ENCODE measurements around the gene ODC1. TPM values are rescaled to one million over a fixed set of nuclear protein-coding genes. Genes with fewer than 3 reads are reported as not detected.
"Not testable (repeated sequence)": the region's sequence is repeated elsewhere in the genome, so short reads cannot be mapped to it uniquely, and the experiment has no call there.

The ODC1 gene
- total RNA-seq, 1 experiment from 2014 or later, result 372 TPM

DNA sequence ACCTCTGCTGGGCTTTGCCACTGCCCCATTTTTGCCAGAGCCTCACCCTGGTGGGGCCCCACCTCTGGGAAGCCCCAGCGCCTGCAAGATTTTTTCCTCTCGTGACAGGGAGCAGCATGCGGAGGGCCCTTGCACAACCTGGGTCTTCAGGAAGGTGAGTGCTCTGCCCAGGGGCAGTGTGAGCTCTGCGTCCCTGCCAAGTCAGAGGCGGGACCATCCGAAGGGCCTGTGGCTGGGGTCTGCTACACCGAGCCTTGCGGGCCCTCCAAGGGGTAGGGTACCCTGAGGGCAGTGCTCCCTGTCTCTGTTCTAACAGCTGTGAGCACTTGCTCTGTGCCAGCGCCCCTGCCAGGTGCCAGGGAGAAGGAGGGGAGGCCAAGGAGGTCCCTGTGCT is 5.8 kb upstream of the ODC1 start:
- DNase-seq (ENCODE audit: low spot score), result no peak

DNA sequence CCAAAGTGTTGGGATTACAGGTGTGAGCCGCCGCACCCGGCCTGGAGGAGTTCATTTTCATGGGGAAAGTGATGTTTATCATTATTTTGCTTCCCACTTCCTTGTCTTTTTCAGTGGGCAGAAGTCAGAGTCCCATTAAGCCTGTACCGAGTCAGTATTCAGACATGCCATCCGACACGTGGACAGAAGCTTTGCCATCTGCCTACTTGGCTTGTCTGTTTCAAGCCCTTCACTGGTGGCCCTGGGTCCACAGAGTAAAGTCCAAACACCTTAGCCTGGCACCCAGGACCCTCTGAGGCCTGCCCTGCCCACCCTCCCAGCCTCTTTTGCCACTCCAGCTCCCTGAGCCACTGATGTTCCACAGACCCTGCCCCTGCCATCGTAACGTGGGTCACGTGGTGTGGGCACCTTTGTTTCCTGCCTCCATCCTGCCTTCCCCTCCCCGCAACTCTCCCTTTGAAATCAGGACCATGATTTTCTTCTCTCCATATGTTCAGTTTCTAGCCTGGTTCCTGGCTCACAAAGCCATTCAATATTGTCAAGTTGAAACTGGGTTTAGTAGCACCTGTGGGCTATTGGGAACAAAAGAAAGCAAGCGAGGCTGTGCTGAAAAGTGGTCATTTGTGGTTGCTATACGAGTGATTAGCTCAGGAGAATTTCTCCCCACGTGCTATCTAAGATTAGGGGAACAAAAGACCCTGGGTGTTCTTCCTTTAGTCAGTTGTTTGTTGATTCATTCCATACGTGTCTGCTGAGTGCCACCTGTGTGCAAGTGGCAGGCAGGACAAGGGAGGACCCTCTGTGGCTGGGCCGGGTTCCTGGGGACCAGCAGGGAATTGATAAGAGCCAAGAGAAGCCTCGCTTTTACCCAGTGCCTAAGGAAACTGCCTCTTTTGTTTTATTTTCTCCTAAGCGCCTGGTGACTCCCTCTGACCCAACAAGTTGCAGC is 5.1 kb upstream of the ODC1 start:
- DNase-seq (ENCODE audit: low spot score), result no peak

DNA sequence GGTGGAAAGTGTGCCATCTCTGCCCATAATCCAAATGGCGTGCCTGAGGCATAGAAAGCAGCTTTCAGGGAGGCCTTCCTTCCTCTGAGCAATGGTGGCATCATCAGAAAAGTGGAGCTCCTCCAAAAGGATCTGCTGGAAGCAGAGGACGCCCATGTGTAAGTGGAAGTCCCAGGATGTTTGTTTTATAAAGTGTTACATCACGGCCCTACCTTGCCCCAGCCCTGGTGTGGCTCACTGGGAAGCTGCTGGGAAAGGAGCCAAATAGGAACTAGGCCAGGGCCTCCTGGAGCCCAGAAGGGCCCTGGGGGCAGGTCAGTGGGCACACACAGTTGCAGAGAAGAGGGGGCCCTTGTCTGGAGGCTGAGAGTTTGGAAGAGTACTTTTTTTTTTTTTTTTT is 4.2 kb upstream of the ODC1 start:
- peak; percentile 91 for DNase-seq (ENCODE audit: low spot score)

- no peak for DNase-seq (ENCODE audit: low spot score)
These were observed 3.7 kb upstream of the ODC1 start for GRCh38 chr2:10451819-10452218.

DNA sequence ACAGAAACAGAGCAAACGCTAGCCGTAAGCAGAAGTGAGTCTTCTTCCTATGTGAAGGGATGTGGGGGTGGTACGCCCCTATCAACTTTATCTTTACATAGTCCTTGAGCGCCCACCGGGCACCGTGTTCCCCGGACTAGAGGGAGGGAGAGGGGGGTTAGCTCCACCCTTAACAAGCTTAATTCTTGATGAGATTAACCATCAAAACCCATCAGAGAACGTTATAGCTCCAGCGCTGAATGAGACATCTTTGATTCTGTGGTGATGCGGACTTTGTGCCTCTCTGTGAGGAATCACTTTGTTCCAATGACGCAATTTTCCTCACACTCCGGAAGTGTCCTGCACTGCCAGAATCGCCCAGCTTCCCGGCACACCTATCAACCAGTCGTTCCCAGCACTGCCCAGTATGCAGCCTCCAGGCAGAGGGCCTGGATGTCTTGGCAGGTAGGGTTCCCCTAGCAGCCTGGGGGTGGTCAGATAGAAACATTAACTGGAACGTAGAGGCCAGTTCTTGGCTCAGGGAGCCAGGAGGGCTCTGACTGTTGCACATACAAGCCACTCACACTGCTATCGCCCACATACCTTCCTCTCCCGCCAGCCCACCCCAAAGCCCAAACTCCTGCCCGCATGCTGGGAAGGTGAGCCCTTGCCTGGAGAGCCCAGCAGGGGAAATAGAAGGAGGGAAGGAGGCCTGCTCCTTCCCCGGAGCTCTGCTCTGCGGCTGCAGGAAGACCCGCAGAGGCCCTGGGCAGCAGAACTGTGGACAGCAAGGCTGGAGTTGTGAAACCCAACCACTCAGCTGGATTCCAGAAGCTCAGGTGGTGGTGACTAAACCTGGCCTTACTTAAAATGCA is 1.9 kb upstream of the ODC1 start:
- DNase-seq (ENCODE audit: low spot score), result no peak

- DNase-seq (ENCODE audit: low spot score), result no peak
These were observed 1.3 kb upstream of the ODC1 start for GRCh38 chr2:10449486-10449831.

- peak; percentile 67 for DNase-seq (ENCODE audit: low spot score)
These were observed 704 bp upstream of the ODC1 start for GRCh38 chr2:10448576-10449485.

DNA sequence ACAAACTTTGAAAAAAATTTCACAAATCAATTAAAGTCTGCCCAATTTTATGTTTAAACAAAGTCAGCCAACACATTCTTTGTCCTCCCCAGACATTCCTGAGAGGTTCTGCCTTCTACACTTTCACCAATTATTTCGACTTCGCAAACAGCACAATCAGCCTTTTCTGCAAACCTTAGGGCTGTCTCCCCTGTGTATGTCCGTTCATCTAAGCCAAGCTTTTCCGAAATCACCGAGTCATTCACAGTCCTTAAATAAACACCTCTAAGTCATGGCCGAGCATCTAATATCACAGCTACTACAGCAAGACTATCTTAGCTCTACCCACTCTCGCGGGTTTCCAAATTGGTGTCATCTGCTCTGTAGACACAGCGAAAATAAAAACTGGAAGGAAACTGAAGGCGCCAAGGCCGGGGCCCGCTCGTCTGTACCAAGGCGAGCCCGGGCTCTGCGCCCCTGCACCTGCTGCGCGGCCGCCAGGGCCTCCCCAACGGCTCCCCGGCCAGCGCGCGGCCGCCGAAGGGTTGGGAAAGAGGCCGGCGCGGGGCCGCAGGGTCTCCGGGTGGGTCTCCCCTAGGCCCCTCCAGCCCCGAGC is 730 bp downstream of the ODC1 start:
- DNase-seq (ENCODE audit: low spot score), result peak; percentile 40

- DNase-seq (ENCODE audit: low spot score), result no peak
These were observed 1.5 kb downstream of the ODC1 start for GRCh38 chr2:10446631-10447030.

GRCh38 chr2:10444463-10444862 is 3.7 kb downstream of the ODC1 start:
- DNase-seq (ENCODE audit: low spot score), result peak; percentile 56

GRCh38 chr2:10442469-10443126 is 5.5 kb downstream of the ODC1 start:
- not testable (repeated sequence) for DNase-seq (ENCODE audit: low spot score)

GRCh38 chr2:10441948-10442347 is 6.2 kb downstream of the ODC1 start:
- DNase-seq (ENCODE audit: low spot score), result no peak

DNA sequence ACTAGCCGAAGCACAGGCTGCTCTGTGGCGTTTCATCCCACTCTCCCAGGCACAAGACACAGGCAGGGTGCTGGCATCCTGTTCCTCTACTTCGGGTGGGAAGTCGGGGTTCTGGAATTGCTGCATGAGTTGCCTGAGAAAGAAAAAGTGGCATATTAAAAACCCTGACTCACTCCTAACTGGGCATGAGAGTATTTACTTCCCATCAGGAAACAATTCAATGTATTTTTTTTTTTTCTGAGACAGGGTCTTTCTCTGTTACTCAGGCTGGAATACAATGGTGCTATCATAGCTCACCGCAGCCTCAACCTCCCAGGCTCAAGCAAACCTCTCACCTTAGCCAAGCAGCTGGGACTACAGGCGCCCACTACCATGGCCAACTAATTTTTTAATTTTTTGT is 7.4 kb downstream of the ODC1 start:
- DNase-seq (ENCODE audit: low spot score), result no peak

GRCh38 chr2:10439971-10440370 is 8.2 kb downstream of the ODC1 start:
- no peak for DNase-seq (ENCODE audit: low spot score)

DNA sequence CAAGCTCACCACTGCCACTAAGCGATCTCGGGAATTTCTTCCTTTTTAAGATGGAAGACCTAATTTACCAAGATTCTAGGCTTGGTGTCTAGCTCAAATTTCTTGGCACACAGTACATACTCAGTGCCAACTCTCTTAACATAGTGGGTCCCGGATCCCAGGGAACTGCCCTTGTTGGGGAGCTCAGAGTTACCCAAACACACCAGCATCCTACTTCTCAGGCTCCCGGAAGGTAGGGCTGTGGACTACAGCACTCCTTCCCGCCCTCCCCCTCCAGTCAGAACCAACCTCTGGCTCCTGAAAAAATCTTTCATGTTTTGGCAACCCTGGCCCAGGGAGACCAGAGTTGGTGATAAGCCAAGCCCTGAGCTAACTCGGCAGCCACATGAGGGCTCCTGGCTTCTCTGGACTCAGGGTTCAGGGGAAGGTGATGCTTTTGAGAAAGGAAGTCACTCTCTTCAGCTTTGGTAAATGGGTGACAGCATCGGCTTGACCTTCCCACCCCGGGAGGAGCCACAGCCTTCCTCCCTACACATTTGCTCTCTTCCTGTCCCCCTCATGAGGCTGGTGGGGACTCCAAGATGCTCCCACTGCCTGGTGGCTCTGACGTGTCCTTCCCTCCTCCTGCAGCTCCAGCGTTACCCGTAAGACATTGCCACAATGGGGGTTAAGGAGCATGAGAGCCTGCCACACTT is 8.8 kb downstream of the ODC1 start:
- no peak for DNase-seq (ENCODE audit: low spot score)

GRCh38 chr2:10438688-10439087 is 9.4 kb downstream of the ODC1 start:
- no peak for DNase-seq (ENCODE audit: low spot score)

GRCh38 chr2:10437806-10438205 is 10.3 kb downstream of the ODC1 start:
- no peak for DNase-seq (ENCODE audit: low spot score)

DNA sequence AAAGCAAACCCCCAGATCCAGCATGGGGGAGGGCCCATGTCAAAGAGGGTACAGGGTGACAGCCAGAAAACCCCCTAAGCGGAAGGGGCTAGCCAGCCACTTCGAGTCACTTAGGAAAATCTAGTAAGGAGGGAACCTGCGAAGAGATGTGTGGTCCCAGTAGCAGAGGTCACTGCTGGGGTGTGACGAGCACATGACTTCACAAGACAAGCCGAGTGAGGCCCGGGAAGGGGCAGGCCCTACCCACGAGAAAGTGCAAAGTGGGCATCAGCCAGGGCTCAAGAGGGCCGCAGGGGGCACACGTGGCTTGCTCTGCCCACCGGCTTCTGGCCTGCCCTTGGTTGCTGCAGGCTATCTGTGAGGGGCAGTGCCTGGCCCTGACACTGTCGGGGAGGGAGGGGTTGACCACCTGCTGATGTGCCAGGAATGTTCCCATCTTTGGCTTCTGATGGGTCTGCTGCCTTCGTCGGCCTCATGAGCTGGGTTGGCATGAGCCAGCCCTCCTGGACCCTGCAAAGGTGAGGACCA is 11.5 kb downstream of the ODC1 start:
- DNase-seq (ENCODE audit: low spot score), result no peak

DNA sequence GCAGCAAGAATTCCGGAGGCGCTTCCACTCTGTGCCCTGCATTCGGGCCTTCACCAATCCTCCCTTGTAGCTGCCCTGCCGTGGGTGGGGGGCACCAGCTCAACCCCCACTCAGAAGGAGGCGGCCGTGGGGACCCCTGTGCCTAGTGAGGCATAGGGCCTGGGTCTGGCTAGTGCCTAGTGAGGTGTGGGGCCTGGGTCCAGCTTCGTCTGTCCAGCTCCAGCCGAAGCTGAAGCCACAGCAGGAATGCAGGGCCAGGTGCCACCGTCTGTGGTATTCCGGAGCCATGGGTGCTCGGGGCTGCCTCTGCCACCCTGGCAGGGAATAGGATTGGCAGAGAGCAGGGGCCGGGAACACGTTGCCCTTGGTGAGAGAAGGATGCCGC is 12.3 kb downstream of the ODC1 start:
- no peak for DNase-seq (ENCODE audit: low spot score)

Measured in A172 (cell line).